Measurements from ENCODE around the gene FRY.
A peak's percentile ranks its signal among the peaks of the same experiment; 100 is the strongest.

Gene FRY

DNA sequence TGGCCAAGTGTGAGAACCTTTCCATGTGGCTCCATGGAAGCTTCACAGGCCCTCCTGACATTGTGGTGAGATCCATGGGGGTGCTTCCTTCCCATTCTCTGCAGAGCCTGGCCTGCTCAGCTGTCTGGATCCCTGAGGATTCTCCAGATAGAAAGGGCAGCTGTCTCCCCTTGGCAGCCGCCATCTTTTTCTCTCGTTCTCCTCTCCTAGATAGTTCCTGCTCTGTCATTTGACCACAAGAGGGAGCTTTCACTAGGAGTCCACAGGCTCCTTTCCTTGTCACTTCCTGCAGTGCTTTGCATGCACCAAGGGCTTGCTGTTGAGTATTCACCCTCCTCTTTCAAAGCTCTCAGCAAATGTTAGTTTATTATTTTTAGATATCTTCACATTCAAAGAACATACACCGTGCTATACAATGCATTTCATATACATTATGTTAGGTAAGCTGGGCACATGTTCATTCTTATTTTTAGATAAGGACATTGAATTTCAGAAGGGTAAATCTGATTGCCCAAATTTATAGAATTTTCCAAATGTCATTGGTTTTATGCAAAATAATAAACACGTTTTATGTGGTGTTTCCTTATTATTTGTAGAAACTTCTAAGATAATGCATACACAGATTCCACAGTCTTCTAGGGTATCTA is 133.2 kb downstream of the FRY start:
- no peak overlapping the region for H3K4me3 ChIP-seq (ENCODE audit: low read depth, low read length)
- TF ChIP-seq, protein P1, sequence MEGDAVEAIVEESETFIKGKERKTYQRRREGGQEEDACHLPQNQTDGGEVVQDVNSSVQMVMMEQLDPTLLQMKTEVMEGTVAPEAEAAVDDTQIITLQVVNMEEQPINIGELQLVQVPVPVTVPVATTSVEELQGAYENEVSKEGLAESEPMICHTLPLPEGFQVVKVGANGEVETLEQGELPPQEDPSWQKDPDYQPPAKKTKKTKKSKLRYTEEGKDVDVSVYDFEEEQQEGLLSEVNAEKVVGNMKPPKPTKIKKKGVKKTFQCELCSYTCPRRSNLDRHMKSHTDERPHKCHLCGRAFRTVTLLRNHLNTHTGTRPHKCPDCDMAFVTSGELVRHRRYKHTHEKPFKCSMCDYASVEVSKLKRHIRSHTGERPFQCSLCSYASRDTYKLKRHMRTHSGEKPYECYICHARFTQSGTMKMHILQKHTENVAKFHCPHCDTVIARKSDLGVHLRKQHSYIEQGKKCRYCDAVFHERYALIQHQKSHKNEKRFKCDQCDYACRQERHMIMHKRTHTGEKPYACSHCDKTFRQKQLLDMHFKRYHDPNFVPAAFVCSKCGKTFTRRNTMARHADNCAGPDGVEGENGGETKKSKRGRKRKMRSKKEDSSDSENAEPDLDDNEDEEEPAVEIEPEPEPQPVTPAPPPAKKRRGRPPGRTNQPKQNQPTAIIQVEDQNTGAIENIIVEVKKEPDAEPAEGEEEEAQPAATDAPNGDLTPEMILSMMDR (IDR thresholded peaks at IDR 0.05; ENCODE audit: low read depth, low read length), result peak; percentile 32; the same call in 1 of the 2 replicates

DNA sequence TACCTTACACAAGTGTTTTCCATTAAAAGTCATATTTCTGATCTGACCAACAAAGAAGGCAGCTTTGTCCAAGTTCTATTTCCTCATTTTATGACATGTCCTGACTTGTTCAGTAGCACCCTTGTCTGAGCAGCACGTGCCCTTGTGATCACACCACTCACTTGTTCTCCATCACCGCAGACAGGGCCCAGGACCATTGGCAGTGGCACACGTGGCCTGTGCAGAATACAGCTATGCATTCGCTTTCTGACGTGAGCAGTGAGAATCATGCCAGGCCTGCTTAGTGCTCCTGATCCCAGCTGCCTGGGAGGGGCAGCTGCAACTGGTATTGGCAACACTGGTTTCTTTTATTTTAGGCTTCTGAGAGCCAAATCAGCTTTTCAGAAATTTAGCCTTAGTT is 134.2 kb downstream of the FRY start:
- no peak overlapping the region for H3K4me3 ChIP-seq (ENCODE audit: low read depth, low read length)
- TF ChIP-seq, protein P1 (IDR thresholded peaks at IDR 0.05; ENCODE audit: low read depth, low read length), result no peak

DNA sequence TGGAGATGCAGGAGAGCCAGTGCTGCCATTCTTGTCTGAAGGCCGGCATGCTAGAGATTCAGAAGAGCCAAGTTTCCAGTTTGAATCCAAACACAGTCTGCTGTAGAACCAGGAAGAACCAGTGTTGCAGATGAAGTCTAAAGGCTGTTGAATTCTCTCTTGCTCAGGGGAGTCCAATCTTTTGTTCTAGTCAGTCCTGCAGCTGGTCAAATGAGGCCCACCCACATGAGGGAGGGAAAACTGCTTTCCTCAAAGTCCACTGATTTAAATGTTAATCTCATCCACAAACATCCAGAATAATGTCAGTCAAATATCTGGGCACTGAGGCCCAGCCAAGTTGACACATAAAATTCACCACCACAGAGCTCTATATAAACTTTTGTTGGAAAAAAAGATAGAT is 136.6 kb downstream of the FRY start:
- H3K4me3 ChIP-seq (ENCODE audit: low read depth, low read length), result no peak overlapping the region
- TF ChIP-seq, protein P1 (IDR thresholded peaks at IDR 0.05; ENCODE audit: low read depth, low read length), result no peak

DNA sequence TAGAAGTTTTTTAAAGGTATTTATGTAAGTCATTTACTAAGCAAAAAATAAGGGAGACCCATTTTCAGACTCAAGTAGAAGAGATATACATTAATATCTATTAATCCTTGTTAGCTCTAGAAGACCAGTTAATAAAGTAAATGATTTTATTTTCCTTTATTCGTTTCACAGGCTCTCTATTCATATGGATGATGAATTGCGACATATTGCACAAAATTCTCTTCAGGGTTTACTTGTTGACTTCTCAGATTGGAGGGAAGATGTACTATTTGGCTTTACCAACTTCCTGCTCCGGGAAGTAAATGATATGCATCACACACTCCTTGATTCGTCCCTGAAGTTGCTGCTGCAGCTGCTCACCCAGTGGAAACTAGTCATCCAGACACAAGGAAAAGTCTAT is 139.3 kb downstream of the FRY start:
- no peak overlapping the region for H3K4me3 ChIP-seq (ENCODE audit: low read depth, low read length)
- TF ChIP-seq, protein P1 (IDR thresholded peaks at IDR 0.05; ENCODE audit: low read depth, low read length), result no peak

DNA sequence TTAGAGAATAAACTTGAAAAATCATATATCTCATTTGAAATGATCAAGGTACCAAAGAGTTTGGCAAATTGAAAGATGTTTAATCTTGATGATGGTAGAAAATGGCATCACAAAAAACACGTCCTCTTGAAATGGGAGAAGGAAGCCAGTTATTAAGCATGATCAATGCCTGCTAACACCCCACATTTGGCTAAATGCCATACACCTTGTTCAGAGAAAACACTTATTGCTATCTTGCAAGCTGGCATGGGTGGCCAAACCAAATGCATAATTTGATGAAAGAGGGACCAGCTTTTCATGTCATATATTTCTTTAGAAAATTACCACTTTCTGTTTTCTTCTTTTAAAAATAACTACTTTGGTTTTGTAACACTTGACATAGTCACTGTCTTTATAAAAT is 142.3 kb downstream of the FRY start:
- TF ChIP-seq, protein P1 (IDR thresholded peaks at IDR 0.05; ENCODE audit: low read depth, low read length), result no peak
- no peak overlapping the region for H3K4me3 ChIP-seq (ENCODE audit: low read depth, low read length)

DNA sequence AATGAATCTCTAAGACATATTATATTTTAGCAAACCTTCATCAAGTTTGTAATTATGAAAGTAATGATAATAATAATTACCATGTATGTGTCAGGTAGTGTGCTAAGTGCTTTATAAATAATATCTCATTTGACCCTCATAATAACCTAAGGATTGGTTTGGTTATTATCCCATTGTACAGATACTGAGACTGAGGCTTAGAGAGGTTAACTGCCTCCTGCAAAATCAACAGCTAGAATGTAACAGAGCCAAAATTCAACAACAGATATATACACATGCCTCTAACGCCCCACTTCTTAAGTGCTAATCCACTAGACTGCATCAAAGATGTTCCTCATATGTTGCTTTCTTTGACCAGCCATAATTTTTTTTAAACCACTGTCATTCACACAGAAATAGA is 142.8 kb downstream of the FRY start:
- H3K4me3 ChIP-seq (ENCODE audit: low read depth, low read length), result no peak overlapping the region
- TF ChIP-seq, protein P1 (IDR thresholded peaks at IDR 0.05; ENCODE audit: low read depth, low read length), result no peak

DNA sequence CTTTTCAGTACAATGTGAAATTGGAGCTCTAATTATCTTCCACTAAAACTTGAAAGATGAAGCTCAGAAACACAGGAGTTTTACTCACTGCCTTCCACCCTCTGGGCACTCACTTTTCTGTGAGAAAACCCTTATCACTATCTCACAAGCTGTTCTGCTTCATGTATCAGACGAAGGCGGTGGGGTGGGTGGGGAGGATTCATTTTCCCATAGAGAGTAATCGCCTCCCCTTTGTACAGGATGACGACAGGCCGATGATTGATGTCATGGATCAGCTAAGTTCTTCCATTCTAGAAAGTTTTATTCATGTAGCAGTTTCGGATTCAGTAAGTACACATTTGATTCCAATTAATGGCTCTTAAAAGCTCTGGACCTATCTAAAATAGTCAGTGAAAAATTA is 143.7 kb downstream of the FRY start:
- TF ChIP-seq, protein P1 (IDR thresholded peaks at IDR 0.05; ENCODE audit: low read depth, low read length), result no peak
- no peak overlapping the region for H3K4me3 ChIP-seq (ENCODE audit: low read depth, low read length)

Measured in WI38 (cell line).